Urinary bladder (tissue), 4 donors: ENCODE results near the gene KIF18A. TPM values are rescaled to one million over a fixed set of nuclear protein-coding genes. Genes with fewer than 3 reads are reported as not detected.

Experiments used
- DNase-seq: peaks from one replicate; pipeline ENCODE4 v3.0.0-alpha.2; 2015; ENCODE audit errors: extremely low spot score
- H3K27ac ChIP-seq: one replicate; pipeline ENCODE4 v1.5.1; 2013; ENCODE audit warnings: low read depth, mild to moderate bottlenecking, moderate library complexity
- H3K36me3 ChIP-seq: one replicate; pipeline ENCODE4 v1.6.1; 2013; ENCODE audit warnings: mild to moderate bottlenecking, moderate library complexity; ENCODE audit not compliant: insufficient read depth
- H3K4me1 ChIP-seq: one replicate; pipeline ENCODE4 v1.6.1; 2013; ENCODE audit warnings: mild to moderate bottlenecking, moderate library complexity; ENCODE audit not compliant: insufficient read depth
- H3K4me3 ChIP-seq: one replicate; pipeline ENCODE4 v1.5.1; 2013; ENCODE audit warnings: low read depth, low read length
- WGBS: extraction: QIAGEN DNeasy Blood & Tissue Kit; methylation state at CpG from one replicate; pipeline ENCODE4 v1.1.7; 2013; 5-methylcytosine and 5-hydroxymethylcytosine counted together
- polyA plus RNA-seq: library from polyadenylated mRNA; stranded (reverse); fragments of 200-250 nt; gene quantifications from one replicate; pipeline ENCODE4 v1.2.3, GENCODE V29; 2013
- total RNA-seq: library from RNA; depleted of rRNA; stranded (reverse); fragments of >200 nt; gene quantifications from one replicate; pipeline ENCODE4 v1.2.3, GENCODE V29; 2014
- donor health status: healthy with polysubstance abuse.
- donor health status: healthy.

Gene KIF18A
- total and polyA plus RNA-seq, 2 donors, result 0.28 to 17.8 TPM

GRCh38 chr11:28049338-28050216 lies 58.4 kb downstream of the KIF18A start:
- H3K4me3 ChIP-seq, result no peak overlapping the region
- H3K27ac ChIP-seq, result no peak overlapping the region
- no peaks in the 10 kb centered on the region for H3K4me1 ChIP-seq
- DNase-seq, result peak; percentile 4
- no peaks in the 10 kb centered on the region for H3K36me3 ChIP-seq
- 54% methylated on average over 5 of the region's 5 CpGs for WGBS

- DNase-seq, result no peak
- Histone ChIP-seq H3K4me1 (no peaks in the 10 kb centered on the region), H3K4me3 (no peak overlapping the region), H3K27ac (no peak overlapping the region), H3K36me3 (no peaks in the 10 kb centered on the region)
Observed at GRCh38 chr11:28048812-28049211, 59.1 kb downstream of the KIF18A start.

GRCh38 chr11:28043930-28044709 lies 63.8 kb downstream of the KIF18A start:
- Histone ChIP-seq H3K27ac (no peak overlapping the region), H3K4me3 (no peak overlapping the region), H3K4me1 (no peaks in the 10 kb centered on the region), H3K36me3 (no peaks in the 10 kb centered on the region)
- no peak for DNase-seq
- WGBS, result 44% methylated on average over 3 of the region's 3 CpGs

GRCh38 chr11:28040384-28040783 lies 67.6 kb downstream of the KIF18A start:
- H3K4me3 ChIP-seq, result no peak overlapping the region
- no peaks in the 10 kb centered on the region for H3K4me1 ChIP-seq
- no peak for DNase-seq
- no peaks in the 10 kb centered on the region for H3K36me3 ChIP-seq
- H3K27ac ChIP-seq, result no peak overlapping the region
- WGBS, result 72% methylated on average over 2 of the region's 2 CpGs

- Histone ChIP-seq H3K4me3 (no peak overlapping the region), H3K36me3 (no peaks in the 10 kb centered on the region)
- WGBS, result 76% methylated on average over 1 of the region's 1 CpG
Observed at GRCh38 chr11:28038775-28039174, 69.2 kb downstream of the KIF18A start.

GRCh38 chr11:28026634-28027290 lies 81.2 kb downstream of the KIF18A start:
- no peak overlapping the region for H3K4me3 ChIP-seq
- no peaks in the 10 kb centered on the region for H3K4me1 ChIP-seq
- no peak for DNase-seq
- no peaks in the 10 kb centered on the region for H3K36me3 ChIP-seq
- H3K27ac ChIP-seq, result no peak overlapping the region
- WGBS, result 90% methylated on average over 2 of the region's 2 CpGs

More at GRCh38 chr11:28038775-28039174, 69.2 kb downstream of the KIF18A start:
- Histone ChIP-seq H3K27ac (no peak overlapping the region), H3K4me1 (no peaks in the 10 kb centered on the region)
- no peak for DNase-seq

- H3K4me1 ChIP-seq, result no peaks in the 10 kb centered on the region
- H3K4me3 ChIP-seq, result no peak overlapping the region
- DNase-seq, result no peak
- H3K36me3 ChIP-seq, result no peaks in the 10 kb centered on the region
- WGBS, result 78% methylated on average over 2 of the region's 2 CpGs
- H3K27ac ChIP-seq, result no peak overlapping the region
Observed at GRCh38 chr11:28017816-28018215, 90.1 kb downstream of the KIF18A start.

- 92% methylated on average over 4 of the region's 4 CpGs for WGBS
- Histone ChIP-seq H3K4me3 (no peak overlapping the region), H3K4me1 (no peaks in the 10 kb centered on the region), H3K27ac (no peak overlapping the region), H3K36me3 (no peaks in the 10 kb centered on the region)
- no peak for DNase-seq
Observed at GRCh38 chr11:28011813-28012212, 96.1 kb downstream of the KIF18A start.

- no peak for DNase-seq
- WGBS, result 58% methylated on average over 1 of the region's 1 CpG
- no peaks in the 10 kb centered on the region for H3K36me3 ChIP-seq
- no peaks in the 10 kb centered on the region for H3K4me1 ChIP-seq
- no peak overlapping the region for H3K27ac ChIP-seq
- H3K4me3 ChIP-seq, result no peak overlapping the region
Observed at GRCh38 chr11:28009996-28010395, 98.0 kb downstream of the KIF18A start.

- no peak overlapping the region for H3K4me3 ChIP-seq
- no peaks in the 10 kb centered on the region for H3K4me1 ChIP-seq
- DNase-seq, result no peak
- no peaks in the 10 kb centered on the region for H3K36me3 ChIP-seq
- H3K27ac ChIP-seq, result no peak overlapping the region
Observed at GRCh38 chr11:28009388-28009787, 98.6 kb downstream of the KIF18A start.

- no peak overlapping the region for H3K4me3 ChIP-seq
- no peak for DNase-seq
- H3K4me1 ChIP-seq, result no peaks in the 10 kb centered on the region
- H3K27ac ChIP-seq, result no peak overlapping the region
- H3K36me3 ChIP-seq, result no peaks in the 10 kb centered on the region
Observed at GRCh38 chr11:28003615-28004014, 104.3 kb downstream of the KIF18A start.

- no peak overlapping the region for H3K4me3 ChIP-seq
- H3K4me1 ChIP-seq, result no peaks in the 10 kb centered on the region
- H3K36me3 ChIP-seq, result no peaks in the 10 kb centered on the region
- H3K27ac ChIP-seq, result no peak overlapping the region
- no peak for DNase-seq
Observed at GRCh38 chr11:27998552-27998951, 109.4 kb downstream of the KIF18A start.

- Histone ChIP-seq H3K4me1 (no peaks in the 10 kb centered on the region), H3K4me3 (no peak overlapping the region), H3K36me3 (no peaks in the 10 kb centered on the region), H3K27ac (no peak overlapping the region)
- no peak for DNase-seq
- 88% methylated on average over 2 of the region's 2 CpGs for WGBS
Observed at GRCh38 chr11:27997344-27997743, 110.6 kb downstream of the KIF18A start.

- Histone ChIP-seq H3K36me3 (no peaks in the 10 kb centered on the region), H3K4me1 (no peaks in the 10 kb centered on the region), H3K27ac (no peak overlapping the region), H3K4me3 (no peak overlapping the region)
- no peak for DNase-seq
- 41% methylated on average over 2 of the region's 2 CpGs for WGBS
Observed at GRCh38 chr11:27996066-27996465, 111.9 kb downstream of the KIF18A start.
